Upper lobe of right lung (tissue), 1 donor: Measurements from ENCODE around the gene IQSEC1. TPM values are rescaled to one million over a fixed set of nuclear protein-coding genes. Genes with fewer than 3 reads are reported as not detected.

Experiments used
- ATAC-seq: fragments of 200-7000 bp; cut with Tn5 transposase; one replicate; pipeline ENCODE4 v1.9.1; 2020; ENCODE audit warnings: mild to moderate bottlenecking, moderate library complexity
- DNase-seq: peaks from one replicate; pipeline ENCODE4 v3.0.0-alpha.2; 2020
- H3K27ac ChIP-seq: fragments of 200-600 bp; one replicate; pipeline ENCODE4 v1.8.0; 2022
- H3K27me3 ChIP-seq: fragments of 200-600 bp; one replicate; pipeline ENCODE4 v1.8.0; 2022; ENCODE audit warnings: mild to moderate bottlenecking
- H3K36me3 ChIP-seq: fragments of 200-600 bp; one replicate; pipeline ENCODE4 v1.8.0; 2022
- H3K4me1 ChIP-seq: fragments of 200-600 bp; one replicate; pipeline ENCODE4 v1.8.0; 2022
- H3K4me3 ChIP-seq: fragments of 200-600 bp; one replicate; pipeline ENCODE4 v1.8.0; 2022; ENCODE audit warnings: mild to moderate bottlenecking
- H3K9me3 ChIP-seq: fragments of 200-600 bp; one replicate; pipeline ENCODE4 v1.8.0; 2022
- intact Hi-C: fragments of 100-400 bp; cut with DNase I; formaldehyde crosslinking; loops from one replicate; pipeline ENCODE4 v1.11.0; 2022
- total RNA-seq: library from RNA; stranded (reverse); fragmentation: NEBNext Ultra II Directional; extraction: Animal tissue kit (Norgen Biotek cat#: 25700); gene quantifications from one replicate; pipeline ENCODE4 v1.2.1, GENCODE V29; 2021
- TF ChIP-seq, protein P1 (sequence below): fragments of 200-600 bp; IDR thresholded peaks from one replicate; pipeline ENCODE4 v1.8.0; 2022; ENCODE audit warnings: antibody characterized with exemption
- donor health status: DM: no; HTN: yes; CAD: no; lungs with severe emphysema.

IQSEC1 gene
- total RNA-seq, 1 donor from 2014 or later: 61.6 TPM

DNA sequence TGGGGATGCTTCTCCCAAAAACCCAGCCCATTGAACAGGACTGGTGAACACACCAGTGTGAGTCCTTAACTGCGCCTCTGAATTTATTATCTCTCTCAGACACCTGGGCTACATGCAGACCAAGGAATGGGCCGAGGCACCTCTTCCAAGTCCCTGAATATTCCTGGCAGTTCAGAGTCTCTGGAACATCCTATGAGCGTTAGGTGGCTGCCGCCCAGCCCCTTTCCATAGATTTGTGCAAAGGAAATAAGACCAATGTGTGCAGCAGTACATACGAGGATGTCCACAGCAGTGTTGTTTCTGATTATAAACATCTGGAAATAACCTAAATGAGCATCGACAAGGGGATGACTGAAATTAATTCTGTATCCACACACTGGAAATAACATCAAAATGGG is 127.0 kb downstream of the IQSEC1 start:
- H3K9me3 ChIP-seq: no peaks in the 10 kb centered on the region

DNA sequence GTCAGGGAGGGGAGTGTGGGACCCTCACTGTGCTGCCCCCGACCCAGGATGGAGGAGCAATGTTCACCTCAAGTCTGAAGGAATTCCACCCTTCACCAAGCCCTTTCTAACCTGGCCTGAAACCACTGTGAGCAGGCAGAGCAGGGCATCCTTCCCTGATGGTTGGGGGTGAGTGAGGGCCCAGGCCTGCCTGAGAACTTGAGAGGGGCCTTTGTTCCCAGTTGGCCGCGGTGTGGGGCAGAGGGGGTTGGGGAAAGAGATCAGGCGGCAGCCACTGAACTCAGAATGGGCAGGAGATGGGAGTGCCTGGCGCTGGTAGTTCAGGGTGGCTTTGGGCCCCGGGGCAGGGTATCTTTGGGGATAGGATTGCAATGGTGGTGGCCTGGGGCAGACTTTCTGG is 128.4 kb downstream of the IQSEC1 start:
- H3K27me3 ChIP-seq: no peaks in the 10 kb centered on the region
- peaks cover 23% of the 10 kb centered on the region for H3K36me3 ChIP-seq
- intact Hi-C loops: no loop called here
- TF ChIP-seq, protein P1, sequence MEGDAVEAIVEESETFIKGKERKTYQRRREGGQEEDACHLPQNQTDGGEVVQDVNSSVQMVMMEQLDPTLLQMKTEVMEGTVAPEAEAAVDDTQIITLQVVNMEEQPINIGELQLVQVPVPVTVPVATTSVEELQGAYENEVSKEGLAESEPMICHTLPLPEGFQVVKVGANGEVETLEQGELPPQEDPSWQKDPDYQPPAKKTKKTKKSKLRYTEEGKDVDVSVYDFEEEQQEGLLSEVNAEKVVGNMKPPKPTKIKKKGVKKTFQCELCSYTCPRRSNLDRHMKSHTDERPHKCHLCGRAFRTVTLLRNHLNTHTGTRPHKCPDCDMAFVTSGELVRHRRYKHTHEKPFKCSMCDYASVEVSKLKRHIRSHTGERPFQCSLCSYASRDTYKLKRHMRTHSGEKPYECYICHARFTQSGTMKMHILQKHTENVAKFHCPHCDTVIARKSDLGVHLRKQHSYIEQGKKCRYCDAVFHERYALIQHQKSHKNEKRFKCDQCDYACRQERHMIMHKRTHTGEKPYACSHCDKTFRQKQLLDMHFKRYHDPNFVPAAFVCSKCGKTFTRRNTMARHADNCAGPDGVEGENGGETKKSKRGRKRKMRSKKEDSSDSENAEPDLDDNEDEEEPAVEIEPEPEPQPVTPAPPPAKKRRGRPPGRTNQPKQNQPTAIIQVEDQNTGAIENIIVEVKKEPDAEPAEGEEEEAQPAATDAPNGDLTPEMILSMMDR: no peak
- no peaks in the 10 kb centered on the region for H3K9me3 ChIP-seq
- DNase-seq (no peak), ATAC-seq (no peak)
- no peak overlapping the region for H3K27ac ChIP-seq
- H3K4me1 ChIP-seq: peaks cover 42% of the 10 kb centered on the region
- no peak overlapping the region for H3K4me3 ChIP-seq

More for the DNA sequence above, 127.0 kb downstream of the IQSEC1 start:
- no peak overlapping the region for H3K27ac ChIP-seq
- TF ChIP-seq, protein P1: no peak
- peaks cover 43% of the 10 kb centered on the region for H3K4me1 ChIP-seq
- intact Hi-C loops: no loop called here
- no peak for DNase-seq
- no peak for ATAC-seq
- peaks cover 10% of the 10 kb centered on the region for H3K36me3 ChIP-seq
- H3K4me3 ChIP-seq: no peak overlapping the region
- no peaks in the 10 kb centered on the region for H3K27me3 ChIP-seq

DNA sequence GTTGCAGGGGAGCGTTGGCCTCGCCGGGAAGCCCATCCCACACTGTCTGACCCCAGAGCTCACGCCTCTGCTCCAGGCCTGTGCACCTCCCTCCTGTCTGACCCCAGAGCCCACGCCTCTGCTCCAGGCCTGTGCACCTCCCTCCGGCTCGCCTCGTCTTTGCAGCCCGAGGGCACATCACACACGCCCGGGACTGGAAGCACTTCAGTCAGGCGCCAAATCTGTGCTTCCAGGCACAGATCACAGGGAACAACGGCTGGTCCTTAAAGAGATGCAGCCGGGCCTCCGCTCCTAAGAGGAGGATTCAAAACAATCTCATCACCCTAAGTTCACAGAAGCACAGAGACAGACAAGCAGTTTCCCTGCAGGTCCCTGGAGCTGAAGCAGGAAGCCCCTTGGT is 128.8 kb downstream of the IQSEC1 start:
- peaks cover 38% of the 10 kb centered on the region for H3K4me1 ChIP-seq
- TF ChIP-seq, protein P1: no peak
- peaks cover 27% of the 10 kb centered on the region for H3K36me3 ChIP-seq
- intact Hi-C loops: no loop called here
- no peak overlapping the region for H3K4me3 ChIP-seq
- H3K27me3 ChIP-seq: no peaks in the 10 kb centered on the region
- H3K9me3 ChIP-seq: no peaks in the 10 kb centered on the region
- no peak overlapping the region for H3K27ac ChIP-seq
- DNase-seq: no peak
- no peak for ATAC-seq

- Histone ChIP-seq H3K36me3 (peaks cover 33% of the 10 kb centered on the region), H3K27ac (no peak overlapping the region), H3K9me3 (no peaks in the 10 kb centered on the region), H3K4me3 (no peak overlapping the region), H3K4me1 (peaks cover 33% of the 10 kb centered on the region), H3K27me3 (no peaks in the 10 kb centered on the region)
- intact Hi-C loops: no loop called here
- no peak for ATAC-seq
- TF ChIP-seq, protein P1: no peak
- no peak for DNase-seq
Observed at GRCh38 chr3:12943124-12944021, 129.9 kb downstream of the IQSEC1 start.

DNA sequence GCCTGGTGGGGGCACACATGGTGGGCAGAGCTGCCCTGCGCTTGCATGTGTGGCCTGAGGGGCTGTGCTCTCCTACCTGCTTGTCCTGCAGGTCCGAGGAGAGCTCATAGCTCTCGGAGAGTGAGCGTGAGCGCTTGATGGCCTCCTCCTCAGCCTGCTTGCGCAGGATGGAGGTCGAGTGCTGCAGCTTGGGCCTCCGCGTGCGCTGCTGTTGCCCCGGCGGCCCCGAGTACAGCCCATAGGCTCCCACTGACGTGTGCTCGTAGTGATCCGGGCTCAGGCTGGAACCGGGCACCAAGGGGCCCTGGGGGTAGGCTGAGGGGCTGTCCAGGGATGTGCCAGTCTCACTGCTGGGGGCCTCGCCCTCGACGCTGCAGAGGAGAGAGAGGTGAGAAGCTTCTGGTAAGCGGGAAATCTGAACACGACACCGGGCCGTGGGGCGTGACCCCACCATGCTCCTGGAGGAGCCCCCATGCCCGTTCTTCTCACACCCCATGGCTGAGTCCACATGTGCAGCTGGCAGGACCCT is 131.7 kb downstream of the IQSEC1 start:
- H3K4me3 ChIP-seq: no peak overlapping the region
- H3K27ac ChIP-seq: no peak overlapping the region
- H3K4me1 ChIP-seq: peaks cover 16% of the 10 kb centered on the region
- TF ChIP-seq, protein P1: no peak
- H3K36me3 ChIP-seq: peaks cover 33% of the 10 kb centered on the region
- ATAC-seq (no peak), DNase-seq (no peak)
- intact Hi-C loops: no loop called here
- no peaks in the 10 kb centered on the region for H3K9me3 ChIP-seq
- no peaks in the 10 kb centered on the region for H3K27me3 ChIP-seq
